Measurements from ENCODE around the gene ARHGAP26. TPM values are rescaled to one million over a fixed set of nuclear protein-coding genes. Genes with fewer than 3 reads are reported as not detected.
A peak's percentile ranks its signal among the peaks of the same experiment; 100 is the strongest.

ARHGAP26 gene
- total RNA-seq, 1 experiment from 2014 or later = 65.5 TPM

DNA sequence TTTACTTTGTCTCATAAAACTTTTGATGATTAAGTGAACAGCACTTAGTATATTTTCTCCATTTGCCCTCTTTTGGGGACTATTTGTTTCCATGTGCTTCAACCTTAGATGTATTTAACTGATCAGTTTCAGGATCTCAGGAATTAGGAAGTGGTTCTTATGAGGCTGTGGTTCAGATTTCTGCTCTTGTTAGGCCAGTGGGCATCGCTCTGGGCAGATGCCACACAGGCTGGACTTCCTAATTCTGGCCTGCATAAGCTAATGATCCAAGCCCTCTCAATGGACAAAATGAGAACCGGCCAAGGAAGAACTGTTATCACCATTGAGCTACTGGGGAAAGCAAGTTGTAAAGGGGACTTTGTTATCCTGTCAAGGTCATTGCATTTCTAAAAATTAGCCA is 6.9 kb downstream of the ARHGAP26 start:
- ChIA-PET POLR2A (no interaction called here), CTCF (no interaction called here)
- TF ChIP-seq, protein P1, sequence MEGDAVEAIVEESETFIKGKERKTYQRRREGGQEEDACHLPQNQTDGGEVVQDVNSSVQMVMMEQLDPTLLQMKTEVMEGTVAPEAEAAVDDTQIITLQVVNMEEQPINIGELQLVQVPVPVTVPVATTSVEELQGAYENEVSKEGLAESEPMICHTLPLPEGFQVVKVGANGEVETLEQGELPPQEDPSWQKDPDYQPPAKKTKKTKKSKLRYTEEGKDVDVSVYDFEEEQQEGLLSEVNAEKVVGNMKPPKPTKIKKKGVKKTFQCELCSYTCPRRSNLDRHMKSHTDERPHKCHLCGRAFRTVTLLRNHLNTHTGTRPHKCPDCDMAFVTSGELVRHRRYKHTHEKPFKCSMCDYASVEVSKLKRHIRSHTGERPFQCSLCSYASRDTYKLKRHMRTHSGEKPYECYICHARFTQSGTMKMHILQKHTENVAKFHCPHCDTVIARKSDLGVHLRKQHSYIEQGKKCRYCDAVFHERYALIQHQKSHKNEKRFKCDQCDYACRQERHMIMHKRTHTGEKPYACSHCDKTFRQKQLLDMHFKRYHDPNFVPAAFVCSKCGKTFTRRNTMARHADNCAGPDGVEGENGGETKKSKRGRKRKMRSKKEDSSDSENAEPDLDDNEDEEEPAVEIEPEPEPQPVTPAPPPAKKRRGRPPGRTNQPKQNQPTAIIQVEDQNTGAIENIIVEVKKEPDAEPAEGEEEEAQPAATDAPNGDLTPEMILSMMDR (IDR thresholded peaks at IDR 0.05) = no peak
- TF ChIP-seq SIN3A (IDR thresholded peaks at IDR 0.05; ENCODE audit: borderline replicate concordance, insufficient read depth, low read depth, low read length) = no peak
- TF ChIP-seq, protein P2, sequence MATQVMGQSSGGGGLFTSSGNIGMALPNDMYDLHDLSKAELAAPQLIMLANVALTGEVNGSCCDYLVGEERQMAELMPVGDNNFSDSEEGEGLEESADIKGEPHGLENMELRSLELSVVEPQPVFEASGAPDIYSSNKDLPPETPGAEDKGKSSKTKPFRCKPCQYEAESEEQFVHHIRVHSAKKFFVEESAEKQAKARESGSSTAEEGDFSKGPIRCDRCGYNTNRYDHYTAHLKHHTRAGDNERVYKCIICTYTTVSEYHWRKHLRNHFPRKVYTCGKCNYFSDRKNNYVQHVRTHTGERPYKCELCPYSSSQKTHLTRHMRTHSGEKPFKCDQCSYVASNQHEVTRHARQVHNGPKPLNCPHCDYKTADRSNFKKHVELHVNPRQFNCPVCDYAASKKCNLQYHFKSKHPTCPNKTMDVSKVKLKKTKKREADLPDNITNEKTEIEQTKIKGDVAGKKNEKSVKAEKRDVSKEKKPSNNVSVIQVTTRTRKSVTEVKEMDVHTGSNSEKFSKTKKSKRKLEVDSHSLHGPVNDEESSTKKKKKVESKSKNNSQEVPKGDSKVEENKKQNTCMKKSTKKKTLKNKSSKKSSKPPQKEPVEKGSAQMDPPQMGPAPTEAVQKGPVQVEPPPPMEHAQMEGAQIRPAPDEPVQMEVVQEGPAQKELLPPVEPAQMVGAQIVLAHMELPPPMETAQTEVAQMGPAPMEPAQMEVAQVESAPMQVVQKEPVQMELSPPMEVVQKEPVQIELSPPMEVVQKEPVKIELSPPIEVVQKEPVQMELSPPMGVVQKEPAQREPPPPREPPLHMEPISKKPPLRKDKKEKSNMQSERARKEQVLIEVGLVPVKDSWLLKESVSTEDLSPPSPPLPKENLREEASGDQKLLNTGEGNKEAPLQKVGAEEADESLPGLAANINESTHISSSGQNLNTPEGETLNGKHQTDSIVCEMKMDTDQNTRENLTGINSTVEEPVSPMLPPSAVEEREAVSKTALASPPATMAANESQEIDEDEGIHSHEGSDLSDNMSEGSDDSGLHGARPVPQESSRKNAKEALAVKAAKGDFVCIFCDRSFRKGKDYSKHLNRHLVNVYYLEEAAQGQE (IDR thresholded peaks at IDR 0.05; ENCODE audit: insufficient read depth in 1 of 2, low read depth in 2 of 2, low read length in 1 of 2) = no peak
- no peak for TF ChIP-seq TCF7L2 (IDR thresholded peaks at IDR 0.05; ENCODE audit: low read depth, low read length)
- no peak for TF ChIP-seq POLR2AphosphoS5 (IDR thresholded peaks at IDR 0.05; ENCODE audit: low read depth, low read length)
- Histone ChIP-seq H3K4me1 (ENCODE audit: control insufficient read depth, insufficient read depth, low read length) (peaks cover 72% of the 10 kb centered on the region), H3K36me3 (ENCODE audit: control insufficient read depth, insufficient read depth, low read length) (no peaks in the 10 kb centered on the region), H3K9me3 (ENCODE audit: control insufficient read depth, insufficient read depth, low read depth, low read length) (no peaks in the 10 kb centered on the region), H3K27ac (ENCODE audit: low read length) (peak overlapping the region; percentile 20; the same call in 1 of the 2 replicates), H3K4me3 (ENCODE audit: low read depth in 2 of 2, low read length in 2 of 2) (no peak overlapping the region), H3K27me3 (ENCODE audit: control insufficient read depth, insufficient read depth, low read length) (no peaks in the 10 kb centered on the region)
- in situ Hi-C loops (cut with HindIII; ENCODE audit: low pct_unique_long_range_greater_than_20kb, low sequenced_read_pairs) = no loop called here
- no TSS peak for BruUV-seq (replicated peaks)
- ATAC-seq = no peak
- DNase-seq (ENCODE audit: low read depth, low spot score) = no peak
- intact Hi-C loops (cut with micrococcal nuclease; ENCODE audit: unreplicated experiment) = no loop called here

DNA sequence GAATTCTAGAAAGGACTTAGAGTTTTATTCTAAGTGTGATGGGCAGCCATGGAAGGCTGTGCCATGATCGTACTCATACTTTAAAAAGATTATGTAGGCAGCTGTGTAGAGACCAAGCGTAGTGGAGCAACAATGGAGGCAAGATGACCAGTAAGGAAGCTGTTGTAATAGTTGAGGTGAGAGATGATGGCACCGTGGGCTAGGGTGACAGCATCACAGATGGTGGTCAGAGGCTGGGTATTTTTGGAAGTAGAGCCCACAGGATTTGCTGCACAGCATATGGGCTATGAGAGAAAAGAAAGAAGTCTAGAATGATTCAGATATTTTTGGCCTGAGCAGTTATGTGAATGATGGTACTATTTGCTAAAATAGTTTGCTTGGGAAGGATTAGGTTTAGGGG is 7.7 kb downstream of the ARHGAP26 start:
- DNase-seq (ENCODE audit: low read depth, low spot score) = no peak
- ChIA-PET POLR2A (no interaction called here), CTCF (no interaction called here)
- no peaks in the 10 kb centered on the region for H3K36me3 ChIP-seq (ENCODE audit: control insufficient read depth, insufficient read depth, low read length)
- in situ Hi-C loops (cut with HindIII; ENCODE audit: low pct_unique_long_range_greater_than_20kb, low sequenced_read_pairs) = no loop called here
- H3K9me3 ChIP-seq (ENCODE audit: control insufficient read depth, insufficient read depth, low read depth, low read length) = no peaks in the 10 kb centered on the region
- ATAC-seq = no peak
- H3K27ac ChIP-seq (ENCODE audit: low read length) = no peak overlapping the region; the same call in 1 of the 2 replicates
- H3K4me1 ChIP-seq (ENCODE audit: control insufficient read depth, insufficient read depth, low read length) = peaks cover 72% of the 10 kb centered on the region
- no TSS peak for BruUV-seq (replicated peaks)
- no peak overlapping the region for H3K4me3 ChIP-seq (ENCODE audit: low read depth in 2 of 2, low read length in 2 of 2)
- H3K27me3 ChIP-seq (ENCODE audit: control insufficient read depth, insufficient read depth, low read length) = no peaks in the 10 kb centered on the region
- no peak for TF ChIP-seq POLR2AphosphoS5 (IDR thresholded peaks at IDR 0.05; ENCODE audit: low read depth, low read length)
- TF ChIP-seq, protein P1 (IDR thresholded peaks at IDR 0.05) = no peak
- TF ChIP-seq, protein P2 (IDR thresholded peaks at IDR 0.05; ENCODE audit: insufficient read depth in 1 of 2, low read depth in 2 of 2, low read length in 1 of 2) = no peak
- TF ChIP-seq TCF7L2 (IDR thresholded peaks at IDR 0.05; ENCODE audit: low read depth, low read length) = no peak
- TF ChIP-seq SIN3A (IDR thresholded peaks at IDR 0.05; ENCODE audit: borderline replicate concordance, insufficient read depth, low read depth, low read length) = no peak
- intact Hi-C loops (cut with micrococcal nuclease; ENCODE audit: unreplicated experiment) = no loop called here
